DOHH2 (cell line): Measurements from ENCODE around the gene EHMT1.

Source experiments
- H3F3A ChIP-seq: fragments of 200-600 bp; sonication (generic), shearing (Covaris generic); 2 replicates; pipeline ENCODE4 v1.6.0; 2016; ENCODE audit warnings: antibody characterized with exemption, mild to moderate bottlenecking; ENCODE audit not compliant: control insufficient read depth, insufficient read depth
- H3K27ac ChIP-seq: fragments of 200-600 bp; sonication (generic); 2 replicates; pipeline ENCODE4 v1.5.1; 2014; ENCODE audit warnings: low read depth, mild to moderate bottlenecking, low read length, moderate library complexity
- H3K27me3 ChIP-seq: fragments of 200-600 bp; sonication (generic); 2 replicates; pipeline ENCODE4 v1.6.1; 2014; ENCODE audit warnings: mild to moderate bottlenecking, low read length, mixed read lengths; ENCODE audit not compliant: control insufficient read depth
- H3K36me3 ChIP-seq: fragments of 200-600 bp; sonication (generic); 2 replicates; pipeline ENCODE4 v1.6.1; 2014; ENCODE audit warnings: mild to moderate bottlenecking, low read length, moderate library complexity, mixed read lengths; ENCODE audit not compliant: control insufficient read depth
- H3K4me1 ChIP-seq: fragments of 200-600 bp; sonication (generic); 2 replicates; pipeline ENCODE4 v1.6.1; 2014; ENCODE audit warnings: mild to moderate bottlenecking, low read length, mixed read lengths; ENCODE audit not compliant: control insufficient read depth
- H3K4me2 ChIP-seq: fragments of 200-600 bp; sonication (generic); 2 replicates; pipeline ENCODE4 v1.6.0; 2014; ENCODE audit warnings: mild to moderate bottlenecking, low read length, moderate library complexity
- H3K4me3 ChIP-seq: fragments of 200-600 bp; sonication (generic); 2 replicates; pipeline ENCODE4 v1.5.1; 2014; ENCODE audit warnings: mild to moderate bottlenecking, low read length, mixed read lengths
- H3K79me2 ChIP-seq: fragments of 200-600 bp; sonication (generic); 2 replicates; pipeline ENCODE4 v1.6.1; 2014; ENCODE audit warnings: mild to moderate bottlenecking, low read length, mixed read lengths; ENCODE audit not compliant: control insufficient read depth
- H3K9me2 ChIP-seq: fragments of 200-600 bp; sonication (generic); replicated peaks from 2 replicates; pipeline ENCODE4 v1.6.1; 2014; ENCODE audit warnings: mild to moderate bottlenecking, low read length, mixed read lengths; ENCODE audit not compliant: control insufficient read depth
- H3K9me3 ChIP-seq: fragments of 200-600 bp; sonication (generic); 2 replicates; pipeline ENCODE4 v1.6.1; 2014; ENCODE audit warnings: antibody characterized with exemption, low read length, mixed read lengths; ENCODE audit not compliant: control insufficient read depth, insufficient read depth
- H4K20me1 ChIP-seq: fragments of 200-600 bp; sonication (generic); 2 replicates; pipeline ENCODE4 v1.6.0; 2014; ENCODE audit warnings: low read depth, mild to moderate bottlenecking, antibody characterized with exemption, low read length, moderate library complexity; ENCODE audit not compliant: control insufficient read depth, insufficient read depth
- CTCF ChIP-seq: fragments of 200-600 bp; sonication (generic); IDR thresholded peaks from one replicate; pipeline ENCODE4 v1.5.1; 2014; ENCODE audit warnings: antibody characterized with exemption, mild to moderate bottlenecking, low read depth, low read length; ENCODE audit not compliant: poor library complexity, severe bottlenecking
- EZH2phosphoT487 ChIP-seq: fragments of 200-600 bp; sonication (generic); IDR thresholded peaks from 2 replicates; pipeline ENCODE4 v1.6.1; 2017; ENCODE audit warnings: borderline replicate concordance, mild to moderate bottlenecking, antibody characterized with exemption, low read length, moderate library complexity, mixed read lengths

EHMT1 gene

DNA sequence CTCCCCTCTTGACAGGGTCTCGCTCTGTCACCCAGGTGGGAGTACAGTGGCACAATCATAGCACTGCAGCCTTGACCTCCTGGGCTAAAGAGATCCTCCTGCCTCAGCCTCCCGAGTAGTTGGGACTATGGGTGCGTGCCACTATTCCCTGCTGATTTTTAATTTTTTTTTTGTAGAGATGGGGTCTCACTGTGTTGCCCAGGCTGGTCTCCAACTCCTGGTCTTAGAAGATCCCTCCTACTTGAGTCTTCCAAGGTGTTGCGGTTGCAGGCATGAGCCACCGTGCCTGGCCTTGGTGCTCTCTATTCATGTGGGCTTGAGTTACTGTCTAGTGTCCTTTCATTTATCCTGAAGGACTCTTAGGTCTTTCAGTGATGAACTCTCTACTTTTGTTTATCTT lies 24.1 kb downstream of the EHMT1 start:
- H3K36me3 ChIP-seq, result peaks cover 78% of the 10 kb centered on the region
- no peak for TF ChIP-seq CTCF
- TF ChIP-seq EZH2phosphoT487, result no peak
- no peaks in the 10 kb centered on the region for H3K9me3 ChIP-seq
- H3K27ac ChIP-seq, result no peak overlapping the region
- no peaks in the 10 kb centered on the region for H3K9me2 ChIP-seq
- H3K4me2 ChIP-seq, result no peak overlapping the region
- H3K79me2 ChIP-seq, result peaks cover 100% of the 10 kb centered on the region
- peaks cover 6% of the 10 kb centered on the region for H4K20me1 ChIP-seq
- no peak overlapping the region for H3K4me3 ChIP-seq
- no peaks in the 10 kb centered on the region for H3K27me3 ChIP-seq
- H3F3A ChIP-seq, result peaks cover 4% of the 10 kb centered on the region; the same call in 1 of the 2 replicates
- H3K4me1 ChIP-seq, result peaks cover 93% of the 10 kb centered on the region

- no peak for TF ChIP-seq CTCF
- no peak for TF ChIP-seq EZH2phosphoT487
- Histone ChIP-seq H3F3A (peaks cover 13% of the 10 kb centered on the region), H3K27ac (no peak overlapping the region; the same call in 1 of the 2 replicates), H3K4me2 (no peak overlapping the region), H3K79me2 (peaks cover 100% of the 10 kb centered on the region), H3K27me3 (no peaks in the 10 kb centered on the region), H3K9me3 (no peaks in the 10 kb centered on the region), H3K4me1 (peaks cover 93% of the 10 kb centered on the region), H3K36me3 (peaks cover 78% of the 10 kb centered on the region), H3K4me3 (no peak overlapping the region), H3K9me2 (no peaks in the 10 kb centered on the region), H4K20me1 (peaks cover 6% of the 10 kb centered on the region; the same call in 1 of the 2 replicates)
Observed at GRCh38 chr9:137643921-137644320, 25.1 kb downstream of the EHMT1 start.

GRCh38 chr9:137645211-137645610 lies 26.4 kb downstream of the EHMT1 start:
- peaks cover 23% of the 10 kb centered on the region for H3F3A ChIP-seq
- H3K27ac ChIP-seq, result peak overlapping the region; percentile 95
- H3K79me2 ChIP-seq, result peaks cover 96% of the 10 kb centered on the region
- H3K9me3 ChIP-seq, result no peaks in the 10 kb centered on the region
- H3K4me3 ChIP-seq, result no peak overlapping the region
- peaks cover 81% of the 10 kb centered on the region for H3K36me3 ChIP-seq
- H3K9me2 ChIP-seq, result no peaks in the 10 kb centered on the region
- peak overlapping the region; percentile 43 for H3K4me2 ChIP-seq
- no peaks in the 10 kb centered on the region for H3K27me3 ChIP-seq
- H4K20me1 ChIP-seq, result peaks cover 6% of the 10 kb centered on the region; the same call in 1 of the 2 replicates
- TF ChIP-seq CTCF (no peak), EZH2phosphoT487 (no peak)
- peaks cover 94% of the 10 kb centered on the region for H3K4me1 ChIP-seq

GRCh38 chr9:137646341-137646740 lies 27.5 kb downstream of the EHMT1 start:
- peak overlapping the region; percentile 95 for H3K27ac ChIP-seq
- H3F3A ChIP-seq, result peaks cover 29% of the 10 kb centered on the region
- H3K9me2 ChIP-seq, result no peaks in the 10 kb centered on the region
- H3K79me2 ChIP-seq, result peaks cover 94% of the 10 kb centered on the region
- peaks cover 6% of the 10 kb centered on the region; the same call in 1 of the 2 replicates for H4K20me1 ChIP-seq
- H3K4me3 ChIP-seq, result peak overlapping the region; percentile 34
- peaks cover 95% of the 10 kb centered on the region for H3K4me1 ChIP-seq
- TF ChIP-seq CTCF (no peak), EZH2phosphoT487 (no peak)
- no peaks in the 10 kb centered on the region for H3K27me3 ChIP-seq
- peak overlapping the region; percentile 42 for H3K4me2 ChIP-seq
- no peaks in the 10 kb centered on the region for H3K9me3 ChIP-seq
- peaks cover 78% of the 10 kb centered on the region for H3K36me3 ChIP-seq
